ENCODE data around the gene HTRA3. TPM values are rescaled to one million over a fixed set of nuclear protein-coding genes. Genes with fewer than 3 reads are reported as not detected.

The HTRA3 gene
- total RNA-seq, 1 donor, result 0.86 TPM

GRCh38 chr4:8262637-8263322 is 6.8 kb upstream of the HTRA3 start:
- TF ChIP-seq, protein P1, sequence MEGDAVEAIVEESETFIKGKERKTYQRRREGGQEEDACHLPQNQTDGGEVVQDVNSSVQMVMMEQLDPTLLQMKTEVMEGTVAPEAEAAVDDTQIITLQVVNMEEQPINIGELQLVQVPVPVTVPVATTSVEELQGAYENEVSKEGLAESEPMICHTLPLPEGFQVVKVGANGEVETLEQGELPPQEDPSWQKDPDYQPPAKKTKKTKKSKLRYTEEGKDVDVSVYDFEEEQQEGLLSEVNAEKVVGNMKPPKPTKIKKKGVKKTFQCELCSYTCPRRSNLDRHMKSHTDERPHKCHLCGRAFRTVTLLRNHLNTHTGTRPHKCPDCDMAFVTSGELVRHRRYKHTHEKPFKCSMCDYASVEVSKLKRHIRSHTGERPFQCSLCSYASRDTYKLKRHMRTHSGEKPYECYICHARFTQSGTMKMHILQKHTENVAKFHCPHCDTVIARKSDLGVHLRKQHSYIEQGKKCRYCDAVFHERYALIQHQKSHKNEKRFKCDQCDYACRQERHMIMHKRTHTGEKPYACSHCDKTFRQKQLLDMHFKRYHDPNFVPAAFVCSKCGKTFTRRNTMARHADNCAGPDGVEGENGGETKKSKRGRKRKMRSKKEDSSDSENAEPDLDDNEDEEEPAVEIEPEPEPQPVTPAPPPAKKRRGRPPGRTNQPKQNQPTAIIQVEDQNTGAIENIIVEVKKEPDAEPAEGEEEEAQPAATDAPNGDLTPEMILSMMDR (IDR thresholded peaks at IDR 0.05; ENCODE audit: insufficient read depth, low read depth, low read length), result no peak
- no peak for DNase-seq (ENCODE audit: low read depth)
- no peak overlapping the region for H3K4me3 ChIP-seq (ENCODE audit: low read depth, low read length)

DNA sequence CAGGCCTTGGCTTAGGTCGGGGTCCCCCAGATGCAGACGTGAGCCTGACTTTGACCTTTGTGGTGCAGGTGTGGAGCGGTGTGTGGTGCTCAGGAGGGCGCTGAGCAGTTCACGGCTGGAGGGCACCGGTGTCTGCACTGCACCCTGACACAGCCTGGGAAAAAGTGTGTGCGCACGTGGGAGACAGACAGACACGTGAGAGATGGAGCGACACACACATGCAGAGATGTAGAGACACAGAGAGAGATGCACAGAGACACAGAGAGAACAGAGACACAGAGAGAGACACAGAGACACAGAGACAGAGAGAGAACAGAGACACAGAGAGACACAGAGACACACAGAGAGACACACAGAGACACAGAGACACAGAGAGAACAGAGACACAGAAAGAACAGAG is 6.2 kb upstream of the HTRA3 start:
- H3K4me3 ChIP-seq (ENCODE audit: low read depth, low read length), result no peak overlapping the region
- DNase-seq (ENCODE audit: low read depth), result no peak
- TF ChIP-seq, protein P1 (IDR thresholded peaks at IDR 0.05; ENCODE audit: insufficient read depth, low read depth, low read length), result no peak

GRCh38 chr4:8264106-8264505 is 5.4 kb upstream of the HTRA3 start:
- TF ChIP-seq, protein P1 (IDR thresholded peaks at IDR 0.05; ENCODE audit: insufficient read depth, low read depth, low read length), result no peak
- no peak overlapping the region for H3K4me3 ChIP-seq (ENCODE audit: low read depth, low read length)
- DNase-seq (ENCODE audit: low read depth), result no peak

DNA sequence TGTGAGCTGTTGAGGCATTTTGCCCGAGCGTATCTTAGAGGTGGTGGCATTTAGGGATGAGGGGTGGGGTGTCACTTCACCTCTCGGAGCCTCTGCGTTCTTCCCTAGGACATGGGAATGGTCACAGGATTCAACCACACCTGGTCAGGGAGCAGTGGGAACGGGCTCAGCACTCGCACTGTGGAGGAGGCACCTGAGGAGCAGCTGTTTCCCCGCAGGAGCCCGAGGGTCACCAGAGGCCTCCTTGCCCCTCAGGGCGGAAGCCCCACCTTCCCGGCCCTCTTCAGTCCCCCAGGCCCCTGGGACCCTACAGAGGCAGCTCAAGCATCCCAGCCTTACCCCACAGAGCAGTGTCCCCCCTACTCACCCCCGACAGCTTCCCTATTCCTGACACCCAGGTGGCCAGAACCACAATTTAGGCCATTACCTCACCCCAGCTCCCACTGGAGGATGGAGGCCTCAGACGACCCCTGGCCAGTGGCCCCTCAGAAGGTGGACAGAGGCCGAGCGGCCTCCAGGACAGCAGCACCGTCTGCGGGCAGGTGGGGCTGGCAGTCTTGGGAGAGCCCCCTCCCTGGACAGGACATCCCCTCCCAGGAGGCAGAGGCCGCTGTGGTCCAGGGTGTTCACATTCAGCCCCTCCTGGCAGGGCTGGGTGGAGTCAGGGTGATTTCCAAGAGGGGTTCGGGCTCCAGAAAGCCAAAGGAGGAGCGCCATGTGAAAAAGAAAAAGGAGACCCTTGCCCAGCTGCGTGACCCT is 4.2 kb upstream of the HTRA3 start:
- TF ChIP-seq, protein P1 (IDR thresholded peaks at IDR 0.05; ENCODE audit: insufficient read depth, low read depth, low read length), result no peak
- no peak overlapping the region for H3K4me3 ChIP-seq (ENCODE audit: low read depth, low read length)
- DNase-seq (ENCODE audit: low read depth), result no peak

DNA sequence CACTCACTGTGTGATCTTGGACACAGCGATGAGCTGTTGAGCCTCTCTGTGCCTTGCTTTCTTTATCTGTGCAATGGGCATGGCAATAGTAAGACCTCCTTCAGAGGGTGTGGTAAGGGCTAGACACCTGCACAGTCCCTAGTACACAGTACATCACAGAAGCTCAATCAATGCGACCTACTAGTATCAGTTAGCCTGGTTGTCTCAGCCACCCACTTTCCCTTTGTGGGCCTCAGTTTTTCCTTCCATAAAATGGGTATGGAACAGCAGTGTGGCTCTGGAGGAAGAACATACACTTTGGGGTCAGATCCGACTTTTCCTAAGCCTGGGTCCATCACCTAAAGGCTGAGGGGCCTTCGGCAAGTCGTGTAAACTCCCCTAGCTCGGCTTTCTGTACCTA is 3.5 kb upstream of the HTRA3 start:
- TF ChIP-seq, protein P1 (IDR thresholded peaks at IDR 0.05; ENCODE audit: insufficient read depth, low read depth, low read length), result no peak
- DNase-seq (ENCODE audit: low read depth), result no peak
- no peak overlapping the region for H3K4me3 ChIP-seq (ENCODE audit: low read depth, low read length)

- DNase-seq (ENCODE audit: low read depth), result peak; percentile 74
- TF ChIP-seq, protein P1 (IDR thresholded peaks at IDR 0.05; ENCODE audit: insufficient read depth, low read depth, low read length), result no peak
- no peak overlapping the region for H3K4me3 ChIP-seq (ENCODE audit: low read depth, low read length)
These were observed 3.0 kb upstream of the HTRA3 start for GRCh38 chr4:8266508-8266907.

Measured in fibroblast of villous mesenchyme (primary cell).